Measurements from ENCODE around the gene SLC30A9. TPM values are rescaled to one million over a fixed set of nuclear protein-coding genes. Genes with fewer than 3 reads are reported as not detected.

Gene SLC30A9
- total and polyA plus RNA-seq, 2 experiments from 2014 or later: 67.3 to 74.6 TPM

DNA sequence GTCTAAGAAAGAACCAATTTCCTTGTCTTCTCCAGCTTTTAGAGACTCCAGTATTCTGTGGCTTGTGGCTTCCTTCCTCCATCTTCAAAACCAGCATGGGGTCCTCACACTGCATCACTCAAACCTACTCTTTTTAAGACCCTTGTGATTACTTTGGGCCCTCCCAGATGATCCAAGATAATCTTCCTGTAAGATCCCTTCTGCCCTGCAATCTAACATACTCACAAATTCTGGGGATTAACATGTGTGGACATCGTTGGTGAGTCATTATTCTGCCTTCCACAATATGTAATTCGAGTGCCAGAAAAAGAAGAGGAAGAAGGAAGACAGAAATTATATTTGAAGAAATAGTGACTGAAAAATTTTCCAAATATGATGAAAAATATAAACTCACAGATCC, 114.2 kb downstream of the SLC30A9 start:
- Mint-ChIP-seq H3K9me3 (no peaks in the 10 kb centered on the region), H3K36me3 (ENCODE audit: low read depth) (peaks cover 16% of the 10 kb centered on the region; the same call in 2 of the 3 replicates), H3K4me1 (no peaks in the 10 kb centered on the region), H3K4me3 (no peak overlapping the region), H3K27me3 (ENCODE audit: insufficient read depth, low read depth, poor library complexity) (no peaks in the 10 kb centered on the region), H3K27ac (no peak overlapping the region)
- Histone ChIP-seq H3K4me1 (ENCODE audit: insufficient read depth) (no peaks in the 10 kb centered on the region), H3K27me3 (ENCODE audit: insufficient read depth) (no peaks in the 10 kb centered on the region), H3K4me3 (no peak overlapping the region), H3K4me2 (no peak overlapping the region), H2AFZ (no peak overlapping the region), H3K79me2 (replicated peaks; ENCODE audit: insufficient read depth) (no peaks in the 10 kb centered on the region), H3K9me2 (ENCODE audit: insufficient read depth) (no peaks in the 10 kb centered on the region), H3K27ac (ENCODE audit: low read depth) (no peak overlapping the region), H4K20me1 (replicated peaks; ENCODE audit: insufficient read depth) (no peaks in the 10 kb centered on the region), H3K36me3 (ENCODE audit: insufficient read depth) (no peaks in the 10 kb centered on the region), H3F3A (replicated peaks; ENCODE audit: low read depth) (no peaks in the 10 kb centered on the region)
- no peak for DNase-seq (ENCODE audit: low spot score)
- no peak for TF ChIP-seq EZH2phosphoT487 (IDR thresholded peaks at IDR 0.05; ENCODE audit: unreplicated experiment)
- TF ChIP-seq, protein P1, sequence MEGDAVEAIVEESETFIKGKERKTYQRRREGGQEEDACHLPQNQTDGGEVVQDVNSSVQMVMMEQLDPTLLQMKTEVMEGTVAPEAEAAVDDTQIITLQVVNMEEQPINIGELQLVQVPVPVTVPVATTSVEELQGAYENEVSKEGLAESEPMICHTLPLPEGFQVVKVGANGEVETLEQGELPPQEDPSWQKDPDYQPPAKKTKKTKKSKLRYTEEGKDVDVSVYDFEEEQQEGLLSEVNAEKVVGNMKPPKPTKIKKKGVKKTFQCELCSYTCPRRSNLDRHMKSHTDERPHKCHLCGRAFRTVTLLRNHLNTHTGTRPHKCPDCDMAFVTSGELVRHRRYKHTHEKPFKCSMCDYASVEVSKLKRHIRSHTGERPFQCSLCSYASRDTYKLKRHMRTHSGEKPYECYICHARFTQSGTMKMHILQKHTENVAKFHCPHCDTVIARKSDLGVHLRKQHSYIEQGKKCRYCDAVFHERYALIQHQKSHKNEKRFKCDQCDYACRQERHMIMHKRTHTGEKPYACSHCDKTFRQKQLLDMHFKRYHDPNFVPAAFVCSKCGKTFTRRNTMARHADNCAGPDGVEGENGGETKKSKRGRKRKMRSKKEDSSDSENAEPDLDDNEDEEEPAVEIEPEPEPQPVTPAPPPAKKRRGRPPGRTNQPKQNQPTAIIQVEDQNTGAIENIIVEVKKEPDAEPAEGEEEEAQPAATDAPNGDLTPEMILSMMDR (conservative IDR thresholded peaks at IDR 0.05; ENCODE audit: low read depth in 2 of 2): no peak
- TF ChIP-seq, protein P2, sequence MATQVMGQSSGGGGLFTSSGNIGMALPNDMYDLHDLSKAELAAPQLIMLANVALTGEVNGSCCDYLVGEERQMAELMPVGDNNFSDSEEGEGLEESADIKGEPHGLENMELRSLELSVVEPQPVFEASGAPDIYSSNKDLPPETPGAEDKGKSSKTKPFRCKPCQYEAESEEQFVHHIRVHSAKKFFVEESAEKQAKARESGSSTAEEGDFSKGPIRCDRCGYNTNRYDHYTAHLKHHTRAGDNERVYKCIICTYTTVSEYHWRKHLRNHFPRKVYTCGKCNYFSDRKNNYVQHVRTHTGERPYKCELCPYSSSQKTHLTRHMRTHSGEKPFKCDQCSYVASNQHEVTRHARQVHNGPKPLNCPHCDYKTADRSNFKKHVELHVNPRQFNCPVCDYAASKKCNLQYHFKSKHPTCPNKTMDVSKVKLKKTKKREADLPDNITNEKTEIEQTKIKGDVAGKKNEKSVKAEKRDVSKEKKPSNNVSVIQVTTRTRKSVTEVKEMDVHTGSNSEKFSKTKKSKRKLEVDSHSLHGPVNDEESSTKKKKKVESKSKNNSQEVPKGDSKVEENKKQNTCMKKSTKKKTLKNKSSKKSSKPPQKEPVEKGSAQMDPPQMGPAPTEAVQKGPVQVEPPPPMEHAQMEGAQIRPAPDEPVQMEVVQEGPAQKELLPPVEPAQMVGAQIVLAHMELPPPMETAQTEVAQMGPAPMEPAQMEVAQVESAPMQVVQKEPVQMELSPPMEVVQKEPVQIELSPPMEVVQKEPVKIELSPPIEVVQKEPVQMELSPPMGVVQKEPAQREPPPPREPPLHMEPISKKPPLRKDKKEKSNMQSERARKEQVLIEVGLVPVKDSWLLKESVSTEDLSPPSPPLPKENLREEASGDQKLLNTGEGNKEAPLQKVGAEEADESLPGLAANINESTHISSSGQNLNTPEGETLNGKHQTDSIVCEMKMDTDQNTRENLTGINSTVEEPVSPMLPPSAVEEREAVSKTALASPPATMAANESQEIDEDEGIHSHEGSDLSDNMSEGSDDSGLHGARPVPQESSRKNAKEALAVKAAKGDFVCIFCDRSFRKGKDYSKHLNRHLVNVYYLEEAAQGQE (IDR thresholded peaks at IDR 0.05; ENCODE audit: unreplicated experiment): no peak
- no peak for TF ChIP-seq EZH2 (IDR thresholded peaks at IDR 0.05; ENCODE audit: low read depth, unreplicated experiment)
- no peak for TF ChIP-seq NANOG (IDR thresholded peaks at IDR 0.05; ENCODE audit: borderline replicate concordance)
- TF ChIP-seq POLR2AphosphoS5 (IDR thresholded peaks at IDR 0.05; ENCODE audit: low read depth): no peak
- no peak for TF ChIP-seq JUNB (IDR thresholded peaks at IDR 0.05; ENCODE audit: unreplicated experiment)
- TF ChIP-seq, protein P3, sequence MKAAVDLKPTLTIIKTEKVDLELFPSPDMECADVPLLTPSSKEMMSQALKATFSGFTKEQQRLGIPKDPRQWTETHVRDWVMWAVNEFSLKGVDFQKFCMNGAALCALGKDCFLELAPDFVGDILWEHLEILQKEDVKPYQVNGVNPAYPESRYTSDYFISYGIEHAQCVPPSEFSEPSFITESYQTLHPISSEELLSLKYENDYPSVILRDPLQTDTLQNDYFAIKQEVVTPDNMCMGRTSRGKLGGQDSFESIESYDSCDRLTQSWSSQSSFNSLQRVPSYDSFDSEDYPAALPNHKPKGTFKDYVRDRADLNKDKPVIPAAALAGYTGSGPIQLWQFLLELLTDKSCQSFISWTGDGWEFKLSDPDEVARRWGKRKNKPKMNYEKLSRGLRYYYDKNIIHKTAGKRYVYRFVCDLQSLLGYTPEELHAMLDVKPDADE (IDR thresholded peaks at IDR 0.05): no peak
- TF ChIP-seq ZNF331 (CRISPR knock-in tag; IDR thresholded peaks at IDR 0.05; ENCODE audit: low read depth): no peak
- no peak for TF ChIP-seq STAT1 (IDR thresholded peaks at IDR 0.05; ENCODE audit: unreplicated experiment)
- no peak for TF ChIP-seq CREB1 (CRISPR knock-in tag; IDR thresholded peaks at IDR 0.05; ENCODE audit: low read depth)
- TF ChIP-seq, protein P4, sequence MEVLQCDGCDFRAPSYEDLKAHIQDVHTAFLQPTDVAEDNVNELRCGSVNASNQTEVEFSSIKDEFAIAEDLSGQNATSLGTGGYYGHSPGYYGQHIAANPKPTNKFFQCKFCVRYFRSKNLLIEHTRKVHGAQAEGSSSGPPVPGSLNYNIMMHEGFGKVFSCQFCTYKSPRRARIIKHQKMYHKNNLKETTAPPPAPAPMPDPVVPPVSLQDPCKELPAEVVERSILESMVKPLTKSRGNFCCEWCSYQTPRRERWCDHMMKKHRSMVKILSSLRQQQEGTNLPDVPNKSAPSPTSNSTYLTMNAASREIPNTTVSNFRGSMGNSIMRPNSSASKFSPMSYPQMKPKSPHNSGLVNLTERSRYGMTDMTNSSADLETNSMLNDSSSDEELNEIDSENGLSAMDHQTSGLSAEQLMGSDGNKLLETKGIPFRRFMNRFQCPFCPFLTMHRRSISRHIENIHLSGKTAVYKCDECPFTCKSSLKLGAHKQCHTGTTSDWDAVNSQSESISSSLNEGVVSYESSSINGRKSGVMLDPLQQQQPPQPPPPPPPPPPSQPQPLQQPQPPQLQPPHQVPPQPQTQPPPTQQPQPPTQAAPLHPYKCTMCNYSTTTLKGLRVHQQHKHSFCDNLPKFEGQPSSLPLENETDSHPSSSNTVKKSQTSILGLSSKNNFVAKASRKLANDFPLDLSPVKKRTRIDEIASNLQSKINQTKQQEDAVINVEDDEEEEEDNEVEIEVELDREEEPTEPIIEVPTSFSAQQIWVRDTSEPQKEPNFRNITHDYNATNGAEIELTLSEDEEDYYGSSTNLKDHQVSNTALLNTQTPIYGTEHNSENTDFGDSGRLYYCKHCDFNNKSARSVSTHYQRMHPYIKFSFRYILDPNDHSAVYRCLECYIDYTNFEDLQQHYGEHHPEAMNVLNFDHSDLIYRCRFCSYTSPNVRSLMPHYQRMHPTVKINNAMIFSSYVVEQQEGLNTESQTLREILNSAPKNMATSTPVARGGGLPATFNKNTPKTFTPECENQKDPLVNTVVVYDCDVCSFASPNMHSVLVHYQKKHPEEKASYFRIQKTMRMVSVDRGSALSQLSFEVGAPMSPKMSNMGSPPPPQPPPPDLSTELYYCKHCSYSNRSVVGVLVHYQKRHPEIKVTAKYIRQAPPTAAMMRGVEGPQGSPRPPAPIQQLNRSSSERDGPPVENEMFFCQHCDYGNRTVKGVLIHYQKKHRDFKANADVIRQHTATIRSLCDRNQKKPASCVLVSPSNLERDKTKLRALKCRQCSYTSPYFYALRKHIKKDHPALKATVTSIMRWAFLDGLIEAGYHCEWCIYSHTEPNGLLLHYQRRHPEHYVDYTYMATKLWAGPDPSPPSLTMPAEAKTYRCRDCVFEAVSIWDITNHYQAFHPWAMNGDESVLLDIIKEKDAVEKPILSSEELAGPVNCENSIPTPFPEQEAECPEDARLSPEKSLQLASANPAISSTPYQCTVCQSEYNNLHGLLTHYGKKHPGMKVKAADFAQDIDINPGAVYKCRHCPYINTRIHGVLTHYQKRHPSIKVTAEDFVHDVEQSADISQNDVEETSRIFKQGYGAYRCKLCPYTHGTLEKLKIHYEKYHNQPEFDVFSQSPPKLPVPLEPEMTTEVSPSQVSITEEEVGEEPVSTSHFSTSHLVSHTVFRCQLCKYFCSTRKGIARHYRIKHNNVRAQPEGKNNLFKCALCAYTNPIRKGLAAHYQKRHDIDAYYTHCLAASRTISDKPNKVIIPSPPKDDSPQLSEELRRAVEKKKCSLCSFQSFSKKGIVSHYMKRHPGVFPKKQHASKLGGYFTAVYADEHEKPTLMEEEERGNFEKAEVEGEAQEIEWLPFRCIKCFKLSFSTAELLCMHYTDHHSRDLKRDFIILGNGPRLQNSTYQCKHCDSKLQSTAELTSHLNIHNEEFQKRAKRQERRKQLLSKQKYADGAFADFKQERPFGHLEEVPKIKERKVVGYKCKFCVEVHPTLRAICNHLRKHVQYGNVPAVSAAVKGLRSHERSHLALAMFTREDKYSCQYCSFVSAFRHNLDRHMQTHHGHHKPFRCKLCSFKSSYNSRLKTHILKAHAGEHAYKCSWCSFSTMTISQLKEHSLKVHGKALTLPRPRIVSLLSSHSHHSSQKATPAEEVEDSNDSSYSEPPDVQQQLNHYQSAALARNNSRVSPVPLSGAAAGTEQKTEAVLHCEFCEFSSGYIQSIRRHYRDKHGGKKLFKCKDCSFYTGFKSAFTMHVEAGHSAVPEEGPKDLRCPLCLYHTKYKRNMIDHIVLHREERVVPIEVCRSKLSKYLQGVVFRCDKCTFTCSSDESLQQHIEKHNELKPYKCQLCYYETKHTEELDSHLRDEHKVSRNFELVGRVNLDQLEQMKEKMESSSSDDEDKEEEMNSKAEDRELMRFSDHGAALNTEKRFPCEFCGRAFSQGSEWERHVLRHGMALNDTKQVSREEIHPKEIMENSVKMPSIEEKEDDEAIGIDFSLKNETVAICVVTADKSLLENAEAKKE (CRISPR knock-in tag; IDR thresholded peaks at IDR 0.05): no peak
- no peak for TF ChIP-seq ZNF114 (CRISPR knock-in tag; IDR thresholded peaks at IDR 0.05)
- no peak for ATAC-seq

All from GM23338 (cell line).